HepG2 (cell line): Measurements from ENCODE around the gene VNN1. TPM values are rescaled to one million over a fixed set of nuclear protein-coding genes. Genes with fewer than 3 reads are reported as not detected.
A peak's percentile ranks its signal among the peaks of the same experiment; 100 is the strongest.

ENCODE experiments used
- ATAC-seq: fragments of 200-7000 bp; cut with Tn5 transposase; 3 replicates; pipeline ENCODE4 v1.9.1; 2020; ENCODE audit warnings: mild to moderate bottlenecking, moderate library complexity
- BruUV-seq: library from RNA; stranded (reverse); fragments of 400-500 nt; replicated peaks from 2 replicates; lab custom pipeline; 2021; lab: Mats Ljungman, UMichigan
- CTCF ChIA-PET: fragments of 300-600 bp; formaldehyde crosslinking; extraction: SDS; loops from one replicate; lab custom pipeline; 2021; ENCODE audit warnings: low total read pairs, inconsistent platforms, low intra/inter-chr PET ratio; lab: Yijun Ruan, JAX
- POLR2A ChIA-PET: fragments of 350-600 bp; sonication (Branson Sonifier 250); formaldehyde crosslinking; loops from one replicate; lab custom pipeline; 2020; ENCODE audit warnings: antibody characterized with exemption, inconsistent platforms; lab: Yijun Ruan, JAX
- DNase-seq: peaks from one replicate; pipeline ENCODE4 v3.0.0-alpha.2; 2015; ENCODE audit warnings: low spot score
- FAIRE-seq: peaks from 3 replicates; lab custom pipeline; 2011; peaks lifted over from hg19 to GRCh38; lab: Jason Lieb, UNC
- H2AFZ ChIP-seq: one replicate; pipeline ENCODE4 v1.6.1; 2011; ENCODE audit warnings: low read length, inconsistent platforms
- H3K27ac ChIP-seq: fragments of 300-600 bp; 3 replicates; pipeline ENCODE4 v1.8.0; 2011; ENCODE audit warnings: mixed run types, mild to moderate bottlenecking, mixed read lengths, low read length, inconsistent platforms; ENCODE audit not compliant: insufficient read depth; ENCODE audit errors: extremely low read length
- H3K27me3 ChIP-seq, 2 experiments: fragments of 200-600 bp in 1 of 2; 2 replicates in 1 of 2; 3 replicates in 1 of 2; pipeline versions ENCODE4 v1.6.0 to v1.8.0; 2011; ENCODE audit warnings: low read length in 2 of 2, mild to moderate bottlenecking in 2 of 2, moderate library complexity in 2 of 2, inconsistent platforms in 1 of 2; ENCODE audit not compliant: insufficient read depth in 2 of 2, control insufficient read depth in 1 of 2
- H3K36me3 ChIP-seq, 2 experiments: fragments of 200-600 bp in 1 of 2; replicated peaks in 1 of 2; 2 replicates in 1 of 2; 3 replicates in 1 of 2; pipeline versions ENCODE4 v1.5.1 to v1.8.0; 2011; ENCODE audit warnings: low read length in 2 of 2, inconsistent platforms in 1 of 2; ENCODE audit not compliant: insufficient read depth in 2 of 2, control insufficient read depth in 1 of 2
- H3K4me1 ChIP-seq: 2 replicates; pipeline ENCODE4 v1.5.1; 2012; ENCODE audit warnings: low read length, inconsistent platforms; ENCODE audit not compliant: insufficient read depth
- H3K4me2 ChIP-seq: 2 replicates; pipeline ENCODE4 v1.6.0; 2011; ENCODE audit warnings: low read depth, low read length, inconsistent platforms
- H3K4me3 ChIP-seq, 3 experiments: fragments of 200-600 bp in 1 of 3; sonication (generic), shearing (Covaris generic) in 1 of 3; replicated peaks in 1 of 3; 2 replicates each; pipeline ENCODE4 v1.5.1; 2011 to 2016; ENCODE audit warnings: low read length in 3 of 3, inconsistent platforms in 2 of 3, low read depth in 2 of 3, mild to moderate bottlenecking in 2 of 3, control low read depth in 1 of 3, mixed read lengths in 1 of 3; ENCODE audit not compliant: insufficient read depth in 1 of 3
- H3K79me2 ChIP-seq: one replicate; pipeline ENCODE4 v1.6.1; 2011; ENCODE audit warnings: low read length, inconsistent platforms; ENCODE audit not compliant: insufficient read depth
- H3K9ac ChIP-seq: 2 replicates; pipeline ENCODE4 v1.6.0; 2011; ENCODE audit warnings: mild to moderate bottlenecking, low read depth, low read length, inconsistent platforms; ENCODE audit not compliant: insufficient read depth
- H3K9me3 ChIP-seq: 2 replicates; pipeline ENCODE4 v1.5.1; 2012; ENCODE audit warnings: mild to moderate bottlenecking, low read length
- H4K20me1 ChIP-seq: 2 replicates; pipeline ENCODE4 v1.6.0; 2011; ENCODE audit warnings: inconsistent platforms, mild to moderate bottlenecking, low read length, moderate library complexity; ENCODE audit not compliant: insufficient read depth
- CCAR2 ChIP-seq: fragments of 200-400 bp; formaldehyde crosslinking; optimal IDR thresholded peaks from 2 replicates; pipeline ENCODE3; 2018; ENCODE audit warnings: low read depth, mild to moderate bottlenecking, low read length, moderate library complexity
- HNF1B ChIP-seq: sonication (generic); formaldehyde crosslinking; IDR thresholded peaks from 2 replicates; pipeline ENCODE4 v1.5.1; 2020; ENCODE audit warnings: mild to moderate bottlenecking, moderate library complexity, missing genetic modification reagents
- HOXA3 ChIP-seq: sonication (generic); formaldehyde crosslinking; IDR thresholded peaks from 2 replicates; pipeline ENCODE4 v1.5.0; 2020; ENCODE audit warnings: missing genetic modification reagents
- NFAT5 ChIP-seq: sonication (generic); formaldehyde crosslinking; IDR thresholded peaks from 2 replicates; pipeline ENCODE4 v1.4.0; 2020; ENCODE audit warnings: missing genetic modification reagents
- NFYC ChIP-seq: IDR thresholded peaks from 2 replicates; pipeline ENCODE4 v1.6.1; 2016; ENCODE audit warnings: missing genetic modification reagents, missing compliant biosample characterization
- THAP11 ChIP-seq: IDR thresholded peaks from 2 replicates; pipeline ENCODE4 v1.6.1; 2016; ENCODE audit warnings: missing biosample characterization, missing genetic modification reagents
- XRCC5 ChIP-seq: fragments of 200-400 bp; formaldehyde crosslinking; optimal IDR thresholded peaks from 2 replicates; pipeline ENCODE3; 2017; ENCODE audit warnings: mild to moderate bottlenecking, low read length
- ZBTB26 ChIP-seq: IDR thresholded peaks from 2 replicates; pipeline ENCODE4 v1.6.1; 2016; ENCODE audit warnings: missing compliant biosample characterization, missing genetic modification reagents, borderline replicate concordance
- ZFP82 ChIP-seq: sonication (generic); formaldehyde crosslinking; IDR thresholded peaks from 2 replicates; pipeline ENCODE4 v1.5.1; 2020; ENCODE audit warnings: mild to moderate bottlenecking, missing genetic modification reagents, borderline replicate concordance
- ZHX1 ChIP-seq: sonication (generic); formaldehyde crosslinking; IDR thresholded peaks from 2 replicates; pipeline ENCODE4 v1.8.1; 2022; ENCODE audit warnings: low read depth, mild to moderate bottlenecking, missing genetic modification reagents
- ZNF329 ChIP-seq: sonication (generic); formaldehyde crosslinking; IDR thresholded peaks from 2 replicates; pipeline ENCODE4 v1.9.0; 2021; ENCODE audit warnings: low read depth, mild to moderate bottlenecking, missing genetic modification reagents
- WGBS: methylation state at CpG from one replicate; pipeline ENCODE4 v1.1.6; 2017; ENCODE audit warnings: low lambda C conversion rate; 5-methylcytosine and 5-hydroxymethylcytosine counted together
- in situ Hi-C: cut with HindIII; loops from 2 replicates; pipeline ENCODE4 v1.10.0; 2017; ENCODE audit warnings: low pct_unique_long_range_greater_than_20kb; ENCODE audit not compliant: extremely low pct_ligation_motif_present
- intact Hi-C: fragments of 100-400 bp; cut with micrococcal nuclease; formaldehyde crosslinking; loops from one replicate; pipeline ENCODE4 v1.10.0; 2022; ENCODE audit not compliant: unreplicated experiment
- polyA plus RNA-seq, 8 experiments: library from polyadenylated mRNA; depleted of rRNA in 3 of 8; stranded (reverse) in 7 of 8; unstranded in 1 of 8; fragments of >200 nt; fragmentation: Illumina TruSeq in 4 of 8; extraction: Trizol in 4 of 8; gene quantifications; 2 replicates each; pipeline versions ENCODE4 v1.2.1 to v1.2.3, GENCODE V29; 2011 to 2016; ENCODE audit warnings: low read depth in 4 of 8, missing spikeins in 1 of 8, mixed read lengths in 1 of 8; ENCODE audit not compliant: insufficient read depth in 1 of 8
- total RNA-seq, 5 experiments: library from RNA; depleted of rRNA; stranded (reverse); fragments of >200 nt; fragmentation: Illumina TruSeq; extraction: Trizol; gene quantifications; 2 replicates each; pipeline ENCODE4 v1.2.3, GENCODE V29; 2016; ENCODE audit warnings: low read depth in 1 of 5

VNN1 gene
- total and polyA plus RNA-seq, 2 of the 13 experiments (the other 11 are each of a cell fraction or from before 2014, with no cell fraction given) = 0.62 to 4.0 TPM

- no peaks in the 10 kb centered on the region for H3K36me3 ChIP-seq
- TF ChIP-seq THAP11 (CRISPR knock-in tag) = 0 out of 2 replicates have a peak, but pooled peaks have one; percentile 19
- TF ChIP-seq NFYC = peak; percentile 58; the same call in 1 of the 2 replicates
- TF ChIP-seq ZHX1 (CRISPR knock-in tag) = no peak
- TF ChIP-seq XRCC5 = peak; percentile 19
- TF ChIP-seq ZNF329 (CRISPR knock-in tag) = peak; percentile 98
- TF ChIP-seq ZFP82 (CRISPR knock-in tag) = no peak
- no peak for TF ChIP-seq NFAT5
- TF ChIP-seq ZBTB26 (CRISPR knock-in tag) = 0 out of 2 replicates have a peak, but pooled peaks have one; percentile 49
- no peak for TF ChIP-seq CCAR2
- no peak for TF ChIP-seq HOXA3 (CRISPR knock-in tag)
- TF ChIP-seq HNF1B (CRISPR knock-in tag) = 0 out of 2 replicates have a peak, but pooled peaks have one; percentile 32
Measured at GRCh38 chr6:132715204-132715603, 1.3 kb upstream of the VNN1 start.

More at GRCh38 chr6:132715204-132715603, 1.3 kb upstream of the VNN1 start:
- no peaks in the 10 kb centered on the region for H3K79me2 ChIP-seq
- peak; percentile 65 for DNase-seq
- no TSS peak for BruUV-seq
- peaks cover 29% of the 10 kb centered on the region for H3K4me1 ChIP-seq
- H2AFZ ChIP-seq = no peak overlapping the region
- WGBS = 37% methylated on average over 5 of the region's 5 CpGs
- H3K27me3 ChIP-seq = no peaks in the 10 kb centered on the region
- H3K9ac ChIP-seq = no peak overlapping the region
- no peaks in the 10 kb centered on the region for H3K9me3 ChIP-seq
- H3K4me2 ChIP-seq = no peak overlapping the region
- POLR2A ChIA-PET = interaction anchor here (1.7 kb wide), 1 partner anchor 99 kb away, joined by 4 read pairs; the partner anchor contains the start of gene RPS12
- H3K4me3 ChIP-seq = no peak overlapping the region
- H3K27ac ChIP-seq = no peak overlapping the region
- CTCF ChIA-PET = interaction anchor here (0.7 to 1.4 kb wide), 2 partner anchors 53 to 185 kb away, joined by 3 to 5 read pairs; no protein-coding TSS in a partner anchor
- intact Hi-C loops (loop anchor here (1.0 to 5.0 kb wide), 3 partner anchors 46 to 185 kb away; no protein-coding TSS in a partner anchor), in situ Hi-C loops (no loop called here)
- ATAC-seq = peak; percentile 97
- FAIRE-seq = peak; percentile 84
- no peaks in the 10 kb centered on the region for H4K20me1 ChIP-seq
